ENCODE data around the gene DGKG. TPM values are rescaled to one million over a fixed set of nuclear protein-coding genes. Genes with fewer than 3 reads are reported as not detected.
A peak's percentile ranks its signal among the peaks of the same experiment; 100 is the strongest.

The DGKG gene
- total and polyA plus RNA-seq, 2 donors (not counting 1 experiment from before 2014, with no cell fraction given), result 0.67 to 10.9 TPM

GRCh38 chr3:186280737-186281136 lies 81.3 kb downstream of the DGKG start:
- H3K4me1 Mint-ChIP-seq, result peaks cover 18% of the 10 kb centered on the region
- Histone ChIP-seq H3K79me2 (ENCODE audit: control insufficient read depth, insufficient read depth, low read length) (no peaks in the 10 kb centered on the region), H3K4me3 (ENCODE audit: control extremely low read depth in 1 of 5, extremely low read depth in 1 of 5, insufficient read depth in 1 of 5, low read depth in 2 of 5, low read length in 4 of 5) (peak overlapping the region in 1 of 5 experiments; percentile 33), H4K20me1 (ENCODE audit: control insufficient read depth, insufficient read depth, low read length, poor library complexity, severe bottlenecking) (no peaks in the 10 kb centered on the region), H3K36me3 (replicated peaks in 1 of 2; ENCODE audit: control extremely low read depth in 1 of 2, control insufficient read depth in 1 of 2, extremely low read depth in 1 of 2, insufficient read depth in 2 of 2, low read length in 1 of 2) (no peaks in the 10 kb centered on the region), H3K4me2 (replicated peaks; ENCODE audit: low read depth, low read length, poor library complexity, severe bottlenecking) (peak overlapping the region; percentile 48), H3K27ac (ENCODE audit: low read length in 2 of 2) (no peak overlapping the region), H3K9me3 (ENCODE audit: control extremely low read depth in 1 of 3, control insufficient read depth in 2 of 3, insufficient read depth in 1 of 3, low read length in 2 of 3) (no peaks in the 10 kb centered on the region), H3K9ac (ENCODE audit: low read length) (no peak overlapping the region), H3K4me1 (ENCODE audit: control insufficient read depth in 2 of 2, insufficient read depth in 2 of 2, low read length in 2 of 2) (peaks cover 12 to 18% of the 10 kb centered on the region in 2 donors), H3K27me3 (replicated peaks in 1 of 4; ENCODE audit: control extremely low read depth in 1 of 4, control insufficient read depth in 3 of 4, insufficient read depth in 4 of 4, low read length in 3 of 4) (no peaks in the 10 kb centered on the region), H2AFZ (ENCODE audit: insufficient read depth, low read depth, low read length, poor library complexity, severe bottlenecking) (peak overlapping the region; percentile 52)
- no peaks in the 10 kb centered on the region for H3K9me3 Mint-ChIP-seq (ENCODE audit: insufficient read depth)
- no peak for TF ChIP-seq CTCF (IDR thresholded peaks at IDR 0.05)
- CTCF ChIA-PET, result interaction anchor here (0.7 to 2.4 kb wide), 4 partner anchors 21 to 260 kb away, joined by 3 to 15 read pairs (median 4); no protein-coding TSS in a partner anchor
- peak overlapping the region; percentile 32 for H3K4me3 Mint-ChIP-seq
- ATAC-seq (ENCODE audit: low read depth) (no peak), DNase-seq (peak; percentile 22)
- H3K27ac Mint-ChIP-seq, result no peak overlapping the region
- H3K27me3 Mint-ChIP-seq, result no peaks in the 10 kb centered on the region
- intact Hi-C loops (cut with micrococcal nuclease), result no loop called here
- POLR2A ChIA-PET, result no interaction called here
- WGBS (ENCODE audit: insufficient coverage), result 17% methylated on average over 3 of the region's 3 CpGs

DNA sequence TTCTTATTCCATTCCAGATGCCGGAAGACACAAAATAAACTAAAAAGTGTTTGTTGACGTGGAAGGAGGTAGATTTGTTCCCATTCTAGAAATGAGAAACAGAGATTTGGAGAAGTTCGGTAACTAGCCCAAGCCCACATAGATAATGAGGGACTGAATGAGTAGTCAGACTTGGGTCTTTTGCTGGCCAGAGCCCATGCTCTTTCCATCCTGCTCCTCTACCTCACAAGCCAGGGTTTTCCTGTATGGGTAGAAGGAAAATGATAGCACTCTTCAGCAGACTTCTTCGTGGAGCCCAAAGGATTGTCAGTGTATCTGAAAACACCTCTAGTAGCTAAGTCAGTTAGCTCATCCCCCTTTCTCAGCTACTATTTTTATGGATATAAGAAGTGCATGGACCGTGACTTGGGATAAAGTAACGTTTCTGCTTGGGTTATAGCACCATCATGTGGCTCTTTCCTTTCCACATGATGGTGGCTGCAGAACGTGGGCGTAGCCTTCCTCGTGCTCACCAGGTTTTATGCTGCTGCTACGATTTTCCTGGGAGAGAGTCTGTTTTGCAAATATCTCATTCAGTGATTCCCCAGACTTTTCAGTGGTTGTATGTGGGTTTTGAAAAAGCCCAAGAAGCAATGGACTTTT lies 84.6 kb downstream of the DGKG start:
- H3K4me1 ChIP-seq (ENCODE audit: control insufficient read depth in 2 of 2, insufficient read depth in 2 of 2, low read length in 2 of 2), result peaks cover 12 to 18% of the 10 kb centered on the region in 2 donors
- Mint-ChIP-seq H3K4me1 (peaks cover 18% of the 10 kb centered on the region), H3K27ac (no peak overlapping the region), H3K4me3 (no peak overlapping the region), H3K9me3 (ENCODE audit: insufficient read depth) (no peaks in the 10 kb centered on the region), H3K27me3 (no peaks in the 10 kb centered on the region)
- TF ChIP-seq EZH2 (IDR thresholded peaks at IDR 0.05; ENCODE audit: borderline replicate concordance, insufficient read depth, low read depth, low read length, poor library complexity, severe bottlenecking), result no peak
- no peak for TF ChIP-seq CTCF (IDR thresholded peaks at IDR 0.05)
- intact Hi-C loops (cut with micrococcal nuclease), result no loop called here
- no peak for DNase-seq
- no peaks in the 10 kb centered on the region for H3K79me2 ChIP-seq (ENCODE audit: control insufficient read depth, insufficient read depth, low read length)
- H2AFZ ChIP-seq (ENCODE audit: insufficient read depth, low read depth, low read length, poor library complexity, severe bottlenecking), result no peak overlapping the region
- ChIA-PET CTCF (interaction anchor here (0.6 to 1.4 kb wide), 3 partner anchors 18 to 304 kb away, joined by 3 to 5 read pairs (median 3); no protein-coding TSS in a partner anchor), POLR2A (no interaction called here)
- H3K9ac ChIP-seq (ENCODE audit: low read length), result no peak overlapping the region
- H3K4me3 ChIP-seq (ENCODE audit: control extremely low read depth in 1 of 5, extremely low read depth in 1 of 5, insufficient read depth in 1 of 5, low read depth in 2 of 5, low read length in 4 of 5), result no peak overlapping the region
- H4K20me1 ChIP-seq (ENCODE audit: control insufficient read depth, insufficient read depth, low read length, poor library complexity, severe bottlenecking), result no peaks in the 10 kb centered on the region
- 95% methylated on average over 4 of the region's 10 CpGs for WGBS (ENCODE audit: insufficient coverage)
- no peaks in the 10 kb centered on the region for H3K36me3 ChIP-seq (replicated peaks in 1 of 2; ENCODE audit: control extremely low read depth in 1 of 2, control insufficient read depth in 1 of 2, extremely low read depth in 1 of 2, insufficient read depth in 2 of 2, low read length in 1 of 2)
- ATAC-seq (ENCODE audit: low read depth), result no peak
- H3K4me2 ChIP-seq (replicated peaks; ENCODE audit: low read depth, low read length, poor library complexity, severe bottlenecking), result no peak overlapping the region
- no peaks in the 10 kb centered on the region for H3K27me3 ChIP-seq (replicated peaks in 1 of 4; ENCODE audit: control extremely low read depth in 1 of 4, control insufficient read depth in 3 of 4, insufficient read depth in 4 of 4, low read length in 3 of 4)
- H3K9me3 ChIP-seq (ENCODE audit: control extremely low read depth in 1 of 3, control insufficient read depth in 2 of 3, insufficient read depth in 1 of 3, low read length in 2 of 3), result no peaks in the 10 kb centered on the region
- no peak overlapping the region for H3K27ac ChIP-seq (ENCODE audit: low read length in 2 of 2)

Data from B cell (primary cell).